HEK293 (cell line): ENCODE measurements around the gene MYL6B.

Experiments used
- FEZF1 ChIP-seq: fragments of 450-650 bp; formaldehyde crosslinking; IDR thresholded peaks from 2 replicates; pipeline ENCODE4 v1.5.1; 2016; ENCODE audit warnings: missing biosample characterization, missing genetic modification characterization
- GLIS2 ChIP-seq: fragments of 450-650 bp; formaldehyde crosslinking; IDR thresholded peaks from 2 replicates; pipeline ENCODE4 v1.5.1; 2016; ENCODE audit warnings: missing biosample characterization, missing genetic modification characterization
- PRDM1 ChIP-seq: fragments of 450-650 bp; formaldehyde crosslinking; IDR thresholded peaks from 2 replicates; pipeline ENCODE4; 2016; ENCODE audit warnings: missing biosample characterization, missing genetic modification characterization
- PRDM4 ChIP-seq: fragments of 450-650 bp; formaldehyde crosslinking; IDR thresholded peaks from 2 replicates; pipeline ENCODE4 v1.5.1; 2017; ENCODE audit warnings: missing biosample characterization, missing genetic modification characterization
- RBAK ChIP-seq: fragments of 450-650 bp; formaldehyde crosslinking; IDR thresholded peaks from 2 replicates; pipeline ENCODE4 v1.5.1; 2016; ENCODE audit warnings: missing biosample characterization, missing genetic modification characterization
- TSHZ1 ChIP-seq: fragments of 450-650 bp; formaldehyde crosslinking; IDR thresholded peaks from 2 replicates; pipeline ENCODE4 v1.5.1; 2016; ENCODE audit warnings: missing biosample characterization, missing genetic modification characterization, borderline replicate concordance
- ZBTB10 ChIP-seq: fragments of 450-650 bp; formaldehyde crosslinking; IDR thresholded peaks from 2 replicates; pipeline ENCODE4 v1.5.1; 2016; ENCODE audit warnings: missing biosample characterization, missing genetic modification characterization
- ZBTB8A ChIP-seq: fragments of 450-650 bp; formaldehyde crosslinking; IDR thresholded peaks from 2 replicates; pipeline ENCODE4 v1.5.1; 2016; ENCODE audit warnings: missing biosample characterization, missing genetic modification characterization
- ZIC2 ChIP-seq: fragments of 450-650 bp; formaldehyde crosslinking; IDR thresholded peaks from 2 replicates; pipeline ENCODE4 v1.5.1; 2016; ENCODE audit warnings: missing biosample characterization, missing genetic modification characterization
- ZNF146 ChIP-seq: fragments of 450-650 bp; formaldehyde crosslinking; IDR thresholded peaks from 2 replicates; pipeline ENCODE4 v1.5.1; 2016; ENCODE audit warnings: missing biosample characterization, missing genetic modification characterization
- ZNF2 ChIP-seq: fragments of 450-650 bp; formaldehyde crosslinking; IDR thresholded peaks from 2 replicates; pipeline ENCODE4 v1.5.1; 2016; ENCODE audit warnings: missing biosample characterization, missing genetic modification characterization
- ZNF214 ChIP-seq: fragments of 450-650 bp; formaldehyde crosslinking; IDR thresholded peaks from 2 replicates; pipeline ENCODE4 v1.5.1; 2017; ENCODE audit warnings: missing biosample characterization, mild to moderate bottlenecking, missing genetic modification characterization, borderline replicate concordance
- ZNF280D ChIP-seq: fragments of 450-650 bp; formaldehyde crosslinking; IDR thresholded peaks from 2 replicates; pipeline ENCODE4 v1.5.1; 2016; ENCODE audit warnings: missing biosample characterization, missing genetic modification characterization
- ZNF292 ChIP-seq: fragments of 450-650 bp; formaldehyde crosslinking; IDR thresholded peaks from 2 replicates; pipeline ENCODE4 v1.5.1; 2016; ENCODE audit warnings: low read depth, missing biosample characterization, missing genetic modification characterization, borderline replicate concordance
- ZNF341 ChIP-seq: fragments of 450-650 bp; formaldehyde crosslinking; IDR thresholded peaks from 2 replicates; pipeline ENCODE4; 2016; ENCODE audit warnings: low read depth, missing biosample characterization, missing genetic modification characterization
- ZNF488 ChIP-seq: fragments of 450-650 bp; formaldehyde crosslinking; IDR thresholded peaks from 2 replicates; pipeline ENCODE4 v1.5.1; 2016; ENCODE audit warnings: missing biosample characterization, missing genetic modification characterization
- ZNF518A ChIP-seq: fragments of 450-650 bp; formaldehyde crosslinking; conservative IDR thresholded peaks from 2 replicates; pipeline ENCODE4 v1.5.1; 2016; ENCODE audit warnings: low read depth, missing biosample characterization, missing genetic modification characterization
- ZNF560 ChIP-seq: fragments of 450-650 bp; formaldehyde crosslinking; IDR thresholded peaks from 2 replicates; pipeline ENCODE4 v1.5.1; 2017; ENCODE audit warnings: missing biosample characterization, missing genetic modification characterization, borderline replicate concordance

MYL6B gene

GRCh38 chr12:56157201-56158028, 5.0 kb downstream of the MYL6B start (continued):
- TF ChIP-seq TSHZ1 (tag by site-specific recombination) (no peak), ZNF488 (no peak), ZNF341 (tag by site-specific recombination) (peak; percentile 70), PRDM4 (tag by site-specific recombination) (no peak; the same call in 1 of the 2 replicates), ZNF560 (tag by site-specific recombination) (no peak), ZNF214 (tag by site-specific recombination) (no peak), ZNF280D (tag by site-specific recombination) (no peak), RBAK (tag by site-specific recombination) (no peak), ZNF146 (tag by site-specific recombination) (no peak), PRDM1 (tag by site-specific recombination) (peak; percentile 96), ZBTB8A (tag by site-specific recombination) (no peak), ZNF518A (no peak), ZNF292 (tag by site-specific recombination) (no peak), GLIS2 (tag by site-specific recombination) (peak; percentile 20; the same call in 1 of the 2 replicates), ZNF2 (tag by site-specific recombination) (no peak; the same call in none of the 2 replicates), ZBTB10 (tag by site-specific recombination) (no peak), ZIC2 (tag by site-specific recombination) (no peak; the same call in 1 of the 2 replicates), FEZF1 (tag by site-specific recombination) (no peak)
